PC-9 (cell line): Measurements from ENCODE around the gene MTHFD1L.

ENCODE experiments used
- CTCF ChIP-seq: fragments of 200-600 bp; sonication (generic); conservative IDR thresholded peaks from 2 replicates; pipeline ENCODE4 v1.6.1; 2017; ENCODE audit warnings: mixed run types, antibody characterized with exemption, mild to moderate bottlenecking, moderate library complexity
- EZH2 ChIP-seq: fragments of 200-600 bp; sonication (generic); IDR thresholded peaks from 2 replicates; pipeline ENCODE4 v1.8.0; 2017; ENCODE audit warnings: antibody characterized with exemption, low read depth

- TF ChIP-seq EZH2: no peak
- no peak for TF ChIP-seq CTCF
These were observed 109.6 kb downstream of the MTHFD1L start for GRCh38 chr6:150975136-150975535.
